Measurements from ENCODE around the gene TRAPPC12. TPM values are rescaled to one million over a fixed set of nuclear protein-coding genes. Genes with fewer than 3 reads are reported as not detected.
A peak's percentile ranks its signal among the peaks of the same experiment; 100 is the strongest.
"Not testable (repeated sequence)": the region's sequence is repeated elsewhere in the genome, so short reads cannot be mapped to it uniquely, and the experiment has no call there.

The TRAPPC12 gene
- total and polyA plus RNA-seq, 4 donors, result 47.6 to 163 (median 104) TPM

DNA sequence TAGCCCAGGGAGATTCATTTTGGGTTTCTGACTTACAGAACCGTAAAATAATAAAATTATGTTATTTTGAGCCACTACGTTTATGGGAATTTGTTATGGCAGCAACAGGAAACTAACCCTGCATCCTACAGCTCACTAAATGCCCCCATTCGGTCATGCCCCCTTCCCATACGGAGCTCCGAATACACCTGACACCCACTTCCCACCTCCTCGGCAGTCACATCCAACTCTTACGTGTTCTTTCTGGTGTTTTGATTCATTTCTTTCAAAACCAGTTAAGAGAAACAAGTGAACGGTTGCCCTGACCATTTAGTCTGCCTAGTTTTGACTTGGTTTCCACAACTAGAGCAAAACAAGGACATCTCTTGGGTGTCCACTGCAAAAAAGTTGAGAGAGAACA, 21.6 kb upstream of the TRAPPC12 start:
- no peaks in the 10 kb centered on the region for H3K27me3 ChIP-seq (ENCODE audit: control insufficient read depth in 1 of 2, insufficient read depth in 2 of 2, low read length in 1 of 2)
- no peak for ATAC-seq (ENCODE audit: low FRiP score)
- no peak overlapping the region for H3K4me3 ChIP-seq (ENCODE audit: low read length in 2 of 2)
- WGBS, 2 donors, result 82 to 89% methylated on average over 8 of the region's 8 CpGs
- intact Hi-C loops (cut with DNase I), result no loop called here
- DNase-seq, result no peak
- no peaks in the 10 kb centered on the region for H3K4me1 ChIP-seq (ENCODE audit: control insufficient read depth in 1 of 2, insufficient read depth in 2 of 2, low read length in 2 of 2)
- H3K27ac ChIP-seq (ENCODE audit: low read depth in 1 of 2, low read length in 2 of 2), result no peak overlapping the region
- H3K36me3 ChIP-seq (ENCODE audit: control insufficient read depth in 1 of 2, insufficient read depth in 2 of 2, low read length in 1 of 2), result peaks cover 0 to 4% of the 10 kb centered on the region in 2 donors
- no peaks in the 10 kb centered on the region for H3K9me3 ChIP-seq (ENCODE audit: control insufficient read depth, low read length)

DNA sequence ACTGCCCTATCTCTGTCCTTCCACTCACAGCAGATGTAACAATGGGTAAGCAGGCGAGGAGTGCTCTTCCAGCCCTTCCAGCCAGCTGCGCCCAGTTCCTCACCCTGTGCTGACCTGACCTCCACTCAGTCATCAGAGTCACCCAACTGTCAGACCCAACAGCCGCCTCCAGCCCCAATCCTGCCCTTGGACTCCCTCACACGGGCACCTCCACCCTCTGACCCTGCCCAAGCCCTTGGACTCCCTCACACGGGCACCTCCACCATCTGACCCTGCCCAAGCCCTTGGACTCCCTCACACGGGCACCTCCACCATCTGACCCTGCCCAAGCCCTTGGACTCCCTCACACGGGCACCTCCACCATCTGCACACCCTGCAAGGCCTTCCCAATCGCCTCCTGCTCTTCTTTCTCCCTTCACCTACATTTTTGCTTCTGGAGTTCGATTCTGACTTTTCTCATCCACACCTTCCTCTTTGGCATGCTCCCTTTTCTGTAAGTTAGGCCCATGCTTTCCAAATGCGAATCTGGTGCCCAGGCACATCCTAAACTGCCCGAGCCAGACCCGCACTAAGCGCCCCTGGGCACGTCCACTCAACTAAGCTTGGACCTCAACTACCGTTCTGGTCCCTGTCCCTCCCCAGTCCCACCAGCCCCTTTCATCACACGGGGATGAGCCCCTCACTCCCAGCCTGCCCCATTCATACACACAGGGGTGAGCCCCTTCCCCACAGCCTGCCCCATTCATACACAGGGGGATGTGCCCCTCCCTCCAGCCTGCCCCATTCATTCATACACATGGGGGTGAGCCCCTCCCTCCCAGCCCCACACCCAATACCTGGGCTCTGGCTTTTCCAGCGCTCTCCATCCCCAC, 17.7 kb upstream of the TRAPPC12 start:
- no peak for ATAC-seq (ENCODE audit: low FRiP score)
- Histone ChIP-seq H3K27ac (ENCODE audit: low read depth in 1 of 2, low read length in 2 of 2) (no peak overlapping the region), H3K4me1 (ENCODE audit: control insufficient read depth in 1 of 2, insufficient read depth in 2 of 2, low read length in 2 of 2) (no peaks in the 10 kb centered on the region), H3K36me3 (ENCODE audit: control insufficient read depth in 1 of 2, insufficient read depth in 2 of 2, low read length in 1 of 2) (no peaks in the 10 kb centered on the region), H3K9me3 (ENCODE audit: control insufficient read depth, low read length) (no peaks in the 10 kb centered on the region), H3K4me3 (ENCODE audit: low read length in 2 of 2) (no peak overlapping the region), H3K27me3 (ENCODE audit: control insufficient read depth in 1 of 2, insufficient read depth in 2 of 2, low read length in 1 of 2) (no peaks in the 10 kb centered on the region)
- WGBS, 2 donors, result 91 to 95% methylated on average over 17 of the region's 17 CpGs
- intact Hi-C loops (cut with DNase I), result no loop called here
- DNase-seq, result no peak

DNA sequence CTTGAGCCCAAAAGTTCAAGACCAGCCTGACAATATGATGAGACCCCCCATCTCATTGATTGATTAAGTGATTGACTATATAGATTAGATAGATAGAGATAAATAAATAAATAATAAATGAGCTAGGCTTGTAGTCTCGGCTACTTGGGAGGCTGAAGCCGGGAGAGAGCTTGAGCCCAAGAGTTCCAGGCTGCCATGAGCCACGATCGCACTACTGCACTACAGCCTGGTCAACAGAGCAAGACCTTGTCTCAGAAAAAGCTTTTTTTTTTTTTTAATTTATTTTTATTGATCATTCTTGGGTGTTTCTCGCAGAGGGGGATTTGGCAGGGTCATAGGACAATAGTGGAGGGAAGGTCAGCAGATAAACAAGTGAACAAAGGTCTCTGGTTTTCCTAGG, 14.3 kb upstream of the TRAPPC12 start:
- Histone ChIP-seq H3K27ac (ENCODE audit: low read depth in 1 of 2, low read length in 2 of 2) (no peak overlapping the region), H3K4me1 (ENCODE audit: control insufficient read depth in 1 of 2, insufficient read depth in 2 of 2, low read length in 2 of 2) (no peaks in the 10 kb centered on the region), H3K27me3 (ENCODE audit: control insufficient read depth in 1 of 2, insufficient read depth in 2 of 2, low read length in 1 of 2) (no peaks in the 10 kb centered on the region), H3K4me3 (ENCODE audit: low read length in 2 of 2) (no peak overlapping the region), H3K9me3 (ENCODE audit: control insufficient read depth, low read length) (no peaks in the 10 kb centered on the region), H3K36me3 (ENCODE audit: control insufficient read depth in 1 of 2, insufficient read depth in 2 of 2, low read length in 1 of 2) (no peaks in the 10 kb centered on the region)
- WGBS, 2 donors, result 91 to 95% methylated on average over 5 of the region's 5 CpGs
- ATAC-seq (ENCODE audit: low FRiP score) (no peak), DNase-seq (no peak)
- intact Hi-C loops (cut with DNase I), result no loop called here

DNA sequence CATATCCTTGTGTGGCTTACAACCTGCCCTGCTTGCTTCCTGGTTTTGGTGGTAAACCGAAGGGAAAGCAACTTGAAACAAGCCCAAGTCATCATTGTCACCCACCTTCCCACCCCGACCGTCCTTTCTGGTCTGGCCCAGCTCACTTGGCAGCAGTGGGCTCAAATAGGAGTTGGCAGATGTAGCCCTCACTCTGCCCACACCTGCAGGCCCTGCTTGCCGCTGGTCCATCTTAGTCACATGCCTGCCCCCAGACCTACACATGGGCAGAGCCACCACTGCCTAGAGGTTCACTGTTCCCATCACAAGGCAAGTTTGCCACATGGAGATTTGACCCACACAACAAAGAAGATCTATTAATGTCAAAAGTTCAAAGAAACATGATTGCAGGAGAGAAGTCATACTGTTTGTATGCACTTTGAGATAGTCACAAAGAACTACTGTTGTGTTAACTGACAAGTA, 11.2 kb upstream of the TRAPPC12 start:
- ATAC-seq (ENCODE audit: low FRiP score) (no peak), DNase-seq (no peak)
- intact Hi-C loops (cut with DNase I), result no loop called here
- WGBS, 2 donors, result 96 to 97% methylated on average over 4 of the region's 4 CpGs
- Histone ChIP-seq H3K9me3 (ENCODE audit: control insufficient read depth, low read length) (no peaks in the 10 kb centered on the region), H3K4me3 (ENCODE audit: low read length in 2 of 2) (no peak overlapping the region), H3K27me3 (ENCODE audit: control insufficient read depth in 1 of 2, insufficient read depth in 2 of 2, low read length in 1 of 2) (no peaks in the 10 kb centered on the region), H3K4me1 (ENCODE audit: control insufficient read depth in 1 of 2, insufficient read depth in 2 of 2, low read length in 2 of 2) (no peaks in the 10 kb centered on the region), H3K36me3 (ENCODE audit: control insufficient read depth in 1 of 2, insufficient read depth in 2 of 2, low read length in 1 of 2) (no peaks in the 10 kb centered on the region), H3K27ac (ENCODE audit: low read depth in 1 of 2, low read length in 2 of 2) (no peak overlapping the region)

DNA sequence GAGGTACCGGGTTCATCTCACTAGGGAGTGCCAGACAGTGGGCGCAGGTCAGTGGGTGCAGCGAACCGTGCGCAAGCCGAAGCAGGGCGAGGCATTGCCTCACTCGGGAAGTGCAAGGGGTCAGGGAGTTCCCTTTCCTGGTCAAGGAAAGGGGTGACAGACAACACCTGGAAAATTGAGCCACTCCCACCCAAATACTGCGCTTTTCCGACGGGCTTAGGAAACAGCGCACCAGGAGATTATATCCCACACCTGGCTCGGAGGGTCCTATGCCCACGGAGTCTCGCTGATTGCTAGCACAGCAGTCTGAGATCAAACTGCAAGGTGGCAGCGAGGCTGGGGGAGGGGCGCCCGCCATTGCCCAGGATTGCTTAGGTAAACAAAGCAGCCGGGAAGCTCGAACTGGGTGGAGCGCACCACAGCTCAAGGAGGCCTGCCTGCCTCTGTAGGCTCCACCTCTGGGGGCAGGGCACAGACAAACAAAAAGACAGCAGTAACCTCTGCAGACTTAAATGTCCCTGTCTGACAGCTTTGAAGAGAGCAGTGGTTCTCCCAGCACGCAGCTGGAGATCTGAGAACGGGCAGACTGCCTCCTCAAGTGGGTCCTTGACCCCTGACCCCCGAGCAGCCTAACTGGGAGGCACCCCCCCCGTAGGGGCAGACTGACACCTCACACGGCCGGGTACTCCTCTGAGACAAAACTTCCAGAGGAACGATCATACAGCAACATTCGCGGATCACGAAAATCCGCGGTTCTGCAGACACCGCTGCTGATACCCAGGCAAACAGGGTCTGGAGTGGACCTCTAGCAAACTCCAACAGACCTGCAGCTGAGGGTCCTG, 9.9 kb upstream of the TRAPPC12 start:
- H3K4me1 ChIP-seq (ENCODE audit: control insufficient read depth in 1 of 2, insufficient read depth in 2 of 2, low read length in 2 of 2); H3K9me3 ChIP-seq (ENCODE audit: control insufficient read depth, low read length); intact Hi-C loops (cut with DNase I); H3K27ac ChIP-seq (ENCODE audit: low read depth in 1 of 2, low read length in 2 of 2); H3K4me3 ChIP-seq (ENCODE audit: low read length in 2 of 2); DNase-seq; H3K27me3 ChIP-seq (ENCODE audit: control insufficient read depth in 1 of 2, insufficient read depth in 2 of 2, low read length in 1 of 2); ATAC-seq (ENCODE audit: low FRiP score); H3K36me3 ChIP-seq (ENCODE audit: control insufficient read depth in 1 of 2, insufficient read depth in 2 of 2, low read length in 1 of 2): not testable (repeated sequence)
- 94 to 95% methylated on average over 24 to 34 of the region's 34 CpGs for WGBS, 2 donors

DNA sequence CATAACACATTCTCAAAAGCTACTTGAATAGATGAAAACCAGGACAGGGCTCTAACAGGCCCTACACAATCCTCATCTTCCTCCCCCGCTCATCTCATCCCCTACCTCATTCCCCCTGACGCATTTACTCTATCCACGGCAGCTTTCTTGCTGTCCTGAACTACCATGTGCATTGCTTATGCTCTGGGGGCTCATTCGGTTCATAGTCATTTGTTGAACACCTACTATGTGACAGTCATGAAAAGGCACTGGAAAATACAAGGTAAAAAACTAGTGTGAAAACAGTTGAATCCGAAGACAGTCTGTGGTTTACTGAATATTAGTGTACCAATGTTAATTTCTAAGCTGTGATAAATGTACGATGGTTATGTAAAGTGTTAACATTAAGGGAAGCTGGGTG, 2.7 kb upstream of the TRAPPC12 start:
- no peak for ATAC-seq (ENCODE audit: low FRiP score)
- no peaks in the 10 kb centered on the region for H3K27me3 ChIP-seq (ENCODE audit: control insufficient read depth in 1 of 2, insufficient read depth in 2 of 2, low read length in 1 of 2)
- H3K4me3 ChIP-seq (ENCODE audit: low read length in 2 of 2), result peak overlapping the region in 1 of 2 donors; percentile 76
- intact Hi-C loops (cut with DNase I), result loop anchor here in 1 of 2 donors (5.0 kb wide), 2 partner anchors 180 to 200 kb away; partner anchors contain the start of genes RNASEH1 and RPS7
- H3K4me1 ChIP-seq (ENCODE audit: control insufficient read depth in 1 of 2, insufficient read depth in 2 of 2, low read length in 2 of 2), result no peaks in the 10 kb centered on the region
- H3K27ac ChIP-seq (ENCODE audit: low read depth in 1 of 2, low read length in 2 of 2), result no peak overlapping the region
- no peaks in the 10 kb centered on the region for H3K36me3 ChIP-seq (ENCODE audit: control insufficient read depth in 1 of 2, insufficient read depth in 2 of 2, low read length in 1 of 2)
- 67 to 72% methylated on average over 6 of the region's 6 CpGs for WGBS, 2 donors
- no peak for DNase-seq
- no peaks in the 10 kb centered on the region for H3K9me3 ChIP-seq (ENCODE audit: control insufficient read depth, low read length)

DNA sequence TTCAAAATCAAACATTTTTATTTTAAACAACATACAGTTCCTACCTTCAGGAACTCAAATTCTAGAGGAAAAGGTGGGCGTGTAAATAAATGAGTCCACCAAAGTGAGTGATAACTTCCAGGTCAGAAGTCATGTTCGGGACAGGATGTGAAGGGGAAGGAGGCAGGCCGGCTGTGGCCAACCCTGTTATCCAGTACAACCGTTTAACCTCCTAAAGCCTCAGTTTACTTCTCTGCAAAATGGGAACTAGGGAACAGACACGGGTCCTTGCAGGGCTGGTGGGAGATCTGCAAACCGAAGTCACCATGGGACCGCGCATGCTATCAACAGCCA, 2.2 kb upstream of the TRAPPC12 start:
- no peaks in the 10 kb centered on the region for H3K9me3 ChIP-seq (ENCODE audit: control insufficient read depth, low read length)
- DNase-seq (no peak), ATAC-seq (ENCODE audit: low FRiP score) (no peak)
- no peaks in the 10 kb centered on the region for H3K36me3 ChIP-seq (ENCODE audit: control insufficient read depth in 1 of 2, insufficient read depth in 2 of 2, low read length in 1 of 2)
- no peaks in the 10 kb centered on the region for H3K4me1 ChIP-seq (ENCODE audit: control insufficient read depth in 1 of 2, insufficient read depth in 2 of 2, low read length in 2 of 2)
- no peaks in the 10 kb centered on the region for H3K27me3 ChIP-seq (ENCODE audit: control insufficient read depth in 1 of 2, insufficient read depth in 2 of 2, low read length in 1 of 2)
- H3K27ac ChIP-seq (ENCODE audit: low read depth in 1 of 2, low read length in 2 of 2), result peak overlapping the region in 1 of 2 donors; percentile 43
- 1% methylated on average over 8 of the region's 8 CpGs for WGBS, 2 donors
- intact Hi-C loops (cut with DNase I), result loop anchor here in 1 of 2 donors (5.0 kb wide), 2 partner anchors 180 to 200 kb away; partner anchors contain the start of genes RNASEH1 and RPS7
- H3K4me3 ChIP-seq (ENCODE audit: low read length in 2 of 2), result peak overlapping the region; percentile 76 to 83

DNA sequence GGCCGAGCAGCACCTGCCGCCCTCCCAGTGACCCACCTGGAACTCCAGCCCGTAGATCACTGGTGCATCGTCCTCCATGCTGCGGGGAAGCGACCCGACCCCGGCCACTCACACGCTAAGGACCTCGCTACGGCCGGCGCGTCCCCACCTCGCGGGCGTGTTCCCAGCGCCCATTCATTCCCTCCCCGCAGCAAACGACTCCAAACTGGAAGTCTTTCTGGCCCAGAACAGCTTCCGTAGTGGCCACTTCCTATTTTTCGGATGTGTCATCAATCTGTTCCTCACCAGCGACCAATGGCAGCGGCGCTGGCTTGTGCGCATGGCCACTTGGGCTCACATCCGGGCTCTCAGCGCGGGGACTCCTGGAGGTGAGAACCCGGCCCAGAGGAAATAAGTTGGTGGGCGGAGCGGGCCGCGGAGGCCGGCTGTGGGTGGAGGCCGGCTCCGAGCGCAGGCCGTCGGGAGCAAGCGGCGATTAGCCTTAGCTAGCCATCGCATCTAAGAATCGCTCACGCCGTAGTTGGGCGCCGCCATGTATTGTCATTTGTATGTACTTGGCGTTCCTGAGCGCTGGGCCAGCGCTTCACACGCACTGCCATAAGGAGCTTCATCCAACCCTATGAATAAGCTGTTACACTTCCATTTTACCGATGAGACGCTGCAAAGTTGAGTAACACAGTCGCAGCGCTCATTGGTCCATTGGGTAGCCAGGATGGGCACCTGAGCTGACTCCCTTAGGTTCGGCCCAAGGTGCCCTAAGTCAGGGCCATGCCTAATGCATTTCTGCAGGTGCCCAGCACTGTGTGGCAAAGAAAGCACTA, 1.7 kb upstream of the TRAPPC12 start, which contains the start of gene EIPR1:
Gene EIPR1 (minus strand): TSS at position 207 of the 821 bp plus-strand sequence. CDS start 129 bp downstream, at position 78.
- H3K9me3 ChIP-seq (ENCODE audit: control insufficient read depth, low read length), result no peaks in the 10 kb centered on the region
- ATAC-seq (ENCODE audit: low FRiP score), result peak; percentile 97
- peak within 1 kb of the TSS; percentile 76 to 83 for H3K4me3 ChIP-seq (ENCODE audit: low read length in 2 of 2)
- H3K4me1 ChIP-seq (ENCODE audit: control insufficient read depth in 1 of 2, insufficient read depth in 2 of 2, low read length in 2 of 2), result no peaks in the 10 kb centered on the region
- intact Hi-C loops (cut with DNase I), result loop anchor here in 1 of 2 donors (5.0 kb wide), 2 partner anchors 179 to 199 kb away; partner anchors contain the start of genes RNASEH1 and RPS7
- peak; percentile 99 for DNase-seq
- no peaks in the 10 kb centered on the region for H3K27me3 ChIP-seq (ENCODE audit: control insufficient read depth in 1 of 2, insufficient read depth in 2 of 2, low read length in 1 of 2)
- peak within 1 kb of the TSS in 1 of 2 donors; percentile 43 for H3K27ac ChIP-seq (ENCODE audit: low read depth in 1 of 2, low read length in 2 of 2)
- WGBS, 2 donors, result 2 to 3% methylated on average over 57 of the region's 57 CpGs
- no peaks in the 10 kb centered on the region for H3K36me3 ChIP-seq (ENCODE audit: control insufficient read depth in 1 of 2, insufficient read depth in 2 of 2, low read length in 1 of 2)

Data from aorta (tissue), 5 donors.